Kidney epithelial cell (primary cell): Measurements from ENCODE around the gene KIF22. TPM values are rescaled to one million over a fixed set of nuclear protein-coding genes. Genes with fewer than 3 reads are reported as not detected.

Experiments
- DNase-seq: peaks from one replicate; pipeline ENCODE4 v3.0.0-alpha.2; 2010; ENCODE audit warnings: low read depth
- H3K27me3 ChIP-seq: 2 replicates; pipeline ENCODE4 v1.6.0; 2011; ENCODE audit warnings: low read length; ENCODE audit not compliant: control insufficient read depth, insufficient read depth
- H3K36me3 ChIP-seq: 2 replicates; pipeline ENCODE4 v1.5.1; 2011; ENCODE audit warnings: low read length; ENCODE audit not compliant: control insufficient read depth, insufficient read depth
- H3K4me3 ChIP-seq: 2 replicates; pipeline ENCODE4 v1.5.1; 2011; ENCODE audit warnings: low read depth, mild to moderate bottlenecking, control low read depth, low read length
- total RNA-seq: library from RNA; depleted of rRNA; stranded (reverse); fragments of >200 nt; gene quantifications from 2 replicates; pipeline ENCODE4 v1.2.3, GENCODE V29; 2015
- TF ChIP-seq, protein P1 (sequence below): IDR thresholded peaks from 2 replicates; pipeline ENCODE4 v1.5.1; 2011; ENCODE audit warnings: mild to moderate bottlenecking, moderate library complexity, low read length, control low read depth, inconsistent platforms; ENCODE audit not compliant: insufficient read depth, poor library complexity, severe bottlenecking

Gene KIF22
- total RNA-seq, 1 donor from 2014 or later = 24.2 TPM

DNA sequence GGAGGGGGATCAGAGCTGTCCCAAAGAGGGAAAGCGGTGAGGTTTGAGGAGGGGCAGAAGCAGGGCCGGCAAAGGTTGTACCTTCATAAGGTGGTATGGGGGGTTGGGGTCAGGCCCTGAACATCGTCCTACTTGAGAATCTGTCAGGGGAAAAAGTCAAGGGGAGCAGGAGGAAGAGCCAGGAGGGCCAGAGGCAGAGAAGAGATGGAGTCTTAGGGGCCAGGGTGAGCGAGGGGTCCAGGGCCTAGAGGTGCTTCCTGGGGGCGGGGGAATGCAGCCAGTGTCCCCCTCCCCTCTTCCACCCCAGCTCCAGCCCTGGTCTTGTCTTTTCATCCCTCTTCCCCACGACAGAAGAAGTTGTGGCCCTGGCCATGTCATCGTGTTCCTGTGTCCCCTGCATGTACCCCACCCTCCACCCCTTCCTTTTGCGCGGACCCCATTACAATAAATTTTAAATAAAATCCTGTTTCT lies 20.2 kb downstream of the KIF22 start:
- Histone ChIP-seq H3K4me3 (no peak overlapping the region), H3K36me3 (peaks cover 5% of the 10 kb centered on the region), H3K27me3 (no peaks in the 10 kb centered on the region)
- no peak for DNase-seq
- TF ChIP-seq, protein P1, sequence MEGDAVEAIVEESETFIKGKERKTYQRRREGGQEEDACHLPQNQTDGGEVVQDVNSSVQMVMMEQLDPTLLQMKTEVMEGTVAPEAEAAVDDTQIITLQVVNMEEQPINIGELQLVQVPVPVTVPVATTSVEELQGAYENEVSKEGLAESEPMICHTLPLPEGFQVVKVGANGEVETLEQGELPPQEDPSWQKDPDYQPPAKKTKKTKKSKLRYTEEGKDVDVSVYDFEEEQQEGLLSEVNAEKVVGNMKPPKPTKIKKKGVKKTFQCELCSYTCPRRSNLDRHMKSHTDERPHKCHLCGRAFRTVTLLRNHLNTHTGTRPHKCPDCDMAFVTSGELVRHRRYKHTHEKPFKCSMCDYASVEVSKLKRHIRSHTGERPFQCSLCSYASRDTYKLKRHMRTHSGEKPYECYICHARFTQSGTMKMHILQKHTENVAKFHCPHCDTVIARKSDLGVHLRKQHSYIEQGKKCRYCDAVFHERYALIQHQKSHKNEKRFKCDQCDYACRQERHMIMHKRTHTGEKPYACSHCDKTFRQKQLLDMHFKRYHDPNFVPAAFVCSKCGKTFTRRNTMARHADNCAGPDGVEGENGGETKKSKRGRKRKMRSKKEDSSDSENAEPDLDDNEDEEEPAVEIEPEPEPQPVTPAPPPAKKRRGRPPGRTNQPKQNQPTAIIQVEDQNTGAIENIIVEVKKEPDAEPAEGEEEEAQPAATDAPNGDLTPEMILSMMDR = no peak

GRCh38 chr16:29811170-29811895 lies 20.8 kb downstream of the KIF22 start:
- TF ChIP-seq, protein P1 = no peak
- DNase-seq = peak; percentile 93
- Histone ChIP-seq H3K4me3 (peak overlapping the region; percentile 33), H3K27me3 (no peaks in the 10 kb centered on the region), H3K36me3 (peaks cover 5% of the 10 kb centered on the region)

DNA sequence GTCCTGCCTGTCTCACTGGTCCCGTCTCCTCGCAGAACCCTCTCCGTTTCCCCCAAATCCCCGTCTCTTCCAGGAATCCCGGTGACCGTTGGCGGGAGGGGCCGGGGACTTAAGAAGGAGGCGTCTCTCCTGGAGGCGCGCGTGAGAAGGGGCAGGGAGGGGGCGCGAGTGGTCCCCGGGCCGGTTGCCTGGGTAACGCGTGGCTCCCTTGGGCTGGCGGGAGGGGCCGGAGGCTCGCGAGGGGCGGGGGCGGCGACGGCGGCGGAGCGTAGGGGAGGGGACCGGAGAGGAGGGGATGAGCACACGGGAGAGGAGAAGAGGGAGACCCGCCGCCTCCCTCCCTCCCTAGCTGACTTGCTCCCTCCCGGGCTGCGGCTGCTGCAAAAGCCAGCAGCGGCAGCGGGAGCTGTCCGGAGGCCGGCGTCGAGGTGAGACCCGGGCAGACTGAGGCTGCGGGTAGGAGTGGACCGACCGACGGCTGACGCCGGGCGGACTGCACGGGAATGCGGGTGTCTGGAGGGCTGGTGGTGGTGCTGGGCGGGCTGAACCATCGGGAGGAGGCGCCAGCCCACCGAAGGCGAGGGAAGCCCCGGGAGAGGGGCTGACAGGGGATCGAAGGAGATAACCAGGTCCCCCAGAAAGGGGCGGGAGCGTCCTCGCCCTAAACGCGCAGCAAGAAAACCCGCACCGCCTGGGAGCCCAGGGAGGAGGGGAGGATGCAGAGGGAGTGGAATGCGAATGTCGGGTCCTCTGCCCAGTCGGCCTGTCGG lies 21.5 kb downstream of the KIF22 start, which contains the start of gene PRRT2:
Gene PRRT2, plus strand, starts transcription at position 298 of the 770 bp plus-strand sequence. CDS start 862 bp downstream, outside the sequence.
- H3K36me3 ChIP-seq = peaks cover 5% of the 10 kb centered on the region
- TF ChIP-seq, protein P1 = no peak
- no peaks in the 10 kb centered on the region for H3K27me3 ChIP-seq
- peak within 1 kb of the TSS; percentile 33 for H3K4me3 ChIP-seq
- no peak for DNase-seq

DNA sequence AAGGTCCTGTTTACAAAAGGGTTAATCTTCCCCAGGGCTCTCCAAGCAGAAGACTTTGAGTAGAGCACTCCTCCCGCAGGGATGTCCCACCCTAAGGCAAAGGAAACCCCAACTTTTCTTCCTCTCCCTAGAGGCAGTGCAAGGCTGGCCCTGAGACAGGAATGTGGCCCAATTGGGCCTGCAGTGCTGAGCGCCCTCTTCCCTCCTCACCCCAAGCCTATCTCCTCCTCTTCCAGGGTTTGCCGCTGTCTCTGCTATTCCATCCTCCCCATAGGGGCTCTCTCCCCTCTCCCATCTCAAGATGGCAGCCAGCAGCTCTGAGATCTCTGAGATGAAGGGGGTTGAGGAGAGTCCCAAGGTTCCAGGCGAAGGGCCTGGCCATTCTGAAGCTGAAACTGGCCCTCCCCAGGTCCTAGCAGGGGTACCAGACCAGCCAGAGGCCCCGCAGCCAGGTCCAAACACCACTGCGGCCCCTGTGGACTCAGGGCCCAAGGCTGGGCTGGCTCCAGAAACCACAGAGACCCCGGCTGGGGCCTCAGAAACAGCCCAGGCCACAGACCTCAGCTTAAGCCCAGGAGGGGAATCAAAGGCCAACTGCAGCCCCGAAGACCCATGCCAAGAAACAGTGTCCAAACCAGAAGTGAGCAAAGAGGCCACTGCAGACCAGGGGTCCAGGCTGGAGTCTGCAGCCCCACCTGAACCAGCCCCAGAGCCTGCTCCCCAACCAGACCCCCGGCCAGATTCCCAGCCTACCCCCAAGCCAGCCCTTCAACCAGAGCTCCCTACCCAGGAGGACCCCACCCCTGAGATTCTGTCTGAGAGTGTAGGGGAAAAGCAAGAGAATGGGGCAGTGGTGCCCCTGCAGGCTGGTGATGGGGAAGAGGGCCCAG lies 22.4 kb downstream of the KIF22 start:
- TF ChIP-seq, protein P1 = no peak
- Histone ChIP-seq H3K4me3 (peak overlapping the region; percentile 33), H3K36me3 (peaks cover 5% of the 10 kb centered on the region), H3K27me3 (no peaks in the 10 kb centered on the region)
- DNase-seq = no peak

- no peak for DNase-seq
- no peaks in the 10 kb centered on the region for H3K27me3 ChIP-seq
- H3K36me3 ChIP-seq = peaks cover 1% of the 10 kb centered on the region
- TF ChIP-seq, protein P1 = no peak
- no peak overlapping the region for H3K4me3 ChIP-seq
These were observed 23.4 kb downstream of the KIF22 start for GRCh38 chr16:29813644-29814562.
